NB4 (cell line): ENCODE measurements around the gene MIA3.

Experiments used
- DNase-seq: peaks from one replicate; pipeline ENCODE4 v3.0.0; 2010; ENCODE audit warnings: low read depth
- H3K4me3 ChIP-seq: one replicate; pipeline ENCODE4 v1.5.1; 2011; ENCODE audit warnings: mild to moderate bottlenecking, low read depth, low read length, moderate library complexity
- MYC ChIP-seq: IDR thresholded peaks from 2 replicates; pipeline ENCODE4 v1.6.1; 2011; ENCODE audit warnings: low read depth, low read length
- POLR2A ChIP-seq: IDR thresholded peaks from 2 replicates; pipeline ENCODE4 v1.6.1; 2011; ENCODE audit warnings: mild to moderate bottlenecking; ENCODE audit not compliant: insufficient read length; ENCODE audit errors: extremely low read depth
- TF ChIP-seq, protein P1 (sequence below): IDR thresholded peaks from one replicate; pipeline ENCODE4 v1.5.1; 2012; ENCODE audit warnings: low read depth, low read length
- TF ChIP-seq, protein P2 (sequence below): IDR thresholded peaks from 2 replicates; pipeline ENCODE4 v1.6.1; 2011; ENCODE audit warnings: low read depth, low read length

MIA3 gene

DNA sequence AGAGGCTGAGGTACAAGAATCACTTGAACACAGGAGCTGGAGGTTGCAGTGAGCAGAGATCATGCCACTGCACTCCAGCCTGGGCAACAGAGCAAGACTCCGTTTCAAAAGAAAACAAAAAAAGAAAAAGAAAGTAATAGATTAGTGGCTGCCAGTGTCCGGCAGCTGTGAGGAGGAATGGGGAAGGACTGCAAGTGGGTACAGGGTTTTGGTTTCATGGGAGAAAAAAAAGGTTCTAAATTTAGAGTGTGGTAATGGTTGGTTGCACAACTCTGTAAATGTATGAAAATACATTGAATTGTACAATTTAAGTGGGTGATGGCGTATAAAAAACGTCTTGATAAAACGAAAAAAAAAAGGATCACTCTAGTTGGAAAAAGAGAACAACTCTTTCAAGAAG is 34.8 kb upstream of the MIA3 start:
- peak; percentile 54 for DNase-seq
- H3K4me3 ChIP-seq = no peak overlapping the region
- TF ChIP-seq, protein P1, sequence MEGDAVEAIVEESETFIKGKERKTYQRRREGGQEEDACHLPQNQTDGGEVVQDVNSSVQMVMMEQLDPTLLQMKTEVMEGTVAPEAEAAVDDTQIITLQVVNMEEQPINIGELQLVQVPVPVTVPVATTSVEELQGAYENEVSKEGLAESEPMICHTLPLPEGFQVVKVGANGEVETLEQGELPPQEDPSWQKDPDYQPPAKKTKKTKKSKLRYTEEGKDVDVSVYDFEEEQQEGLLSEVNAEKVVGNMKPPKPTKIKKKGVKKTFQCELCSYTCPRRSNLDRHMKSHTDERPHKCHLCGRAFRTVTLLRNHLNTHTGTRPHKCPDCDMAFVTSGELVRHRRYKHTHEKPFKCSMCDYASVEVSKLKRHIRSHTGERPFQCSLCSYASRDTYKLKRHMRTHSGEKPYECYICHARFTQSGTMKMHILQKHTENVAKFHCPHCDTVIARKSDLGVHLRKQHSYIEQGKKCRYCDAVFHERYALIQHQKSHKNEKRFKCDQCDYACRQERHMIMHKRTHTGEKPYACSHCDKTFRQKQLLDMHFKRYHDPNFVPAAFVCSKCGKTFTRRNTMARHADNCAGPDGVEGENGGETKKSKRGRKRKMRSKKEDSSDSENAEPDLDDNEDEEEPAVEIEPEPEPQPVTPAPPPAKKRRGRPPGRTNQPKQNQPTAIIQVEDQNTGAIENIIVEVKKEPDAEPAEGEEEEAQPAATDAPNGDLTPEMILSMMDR = no peak
- no peak for TF ChIP-seq POLR2A
- TF ChIP-seq, protein P2, sequence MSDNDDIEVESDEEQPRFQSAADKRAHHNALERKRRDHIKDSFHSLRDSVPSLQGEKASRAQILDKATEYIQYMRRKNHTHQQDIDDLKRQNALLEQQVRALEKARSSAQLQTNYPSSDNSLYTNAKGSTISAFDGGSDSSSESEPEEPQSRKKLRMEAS = no peak
- no peak for TF ChIP-seq MYC

DNA sequence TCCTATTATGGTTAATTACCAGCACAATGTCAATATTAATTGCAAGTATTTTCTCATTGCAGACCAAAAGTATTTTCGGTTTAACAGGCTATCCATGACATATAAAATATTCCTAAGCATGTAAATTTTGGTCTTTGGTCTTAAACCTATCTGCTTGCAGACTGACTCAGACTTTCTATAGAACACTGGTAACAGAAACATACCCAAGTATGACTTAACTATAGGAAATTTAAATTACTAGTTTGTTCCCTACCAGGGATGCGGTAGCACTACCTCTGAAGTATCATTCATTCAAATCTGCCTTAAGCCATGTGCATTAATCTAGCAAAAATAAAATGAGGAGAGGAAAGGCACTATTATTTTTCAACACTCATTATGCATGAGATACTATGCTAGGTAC is 31.1 kb upstream of the MIA3 start:
- TF ChIP-seq MYC (no peak), POLR2A (no peak)
- TF ChIP-seq, protein P2 = no peak
- DNase-seq = no peak
- no peak overlapping the region for H3K4me3 ChIP-seq

DNA sequence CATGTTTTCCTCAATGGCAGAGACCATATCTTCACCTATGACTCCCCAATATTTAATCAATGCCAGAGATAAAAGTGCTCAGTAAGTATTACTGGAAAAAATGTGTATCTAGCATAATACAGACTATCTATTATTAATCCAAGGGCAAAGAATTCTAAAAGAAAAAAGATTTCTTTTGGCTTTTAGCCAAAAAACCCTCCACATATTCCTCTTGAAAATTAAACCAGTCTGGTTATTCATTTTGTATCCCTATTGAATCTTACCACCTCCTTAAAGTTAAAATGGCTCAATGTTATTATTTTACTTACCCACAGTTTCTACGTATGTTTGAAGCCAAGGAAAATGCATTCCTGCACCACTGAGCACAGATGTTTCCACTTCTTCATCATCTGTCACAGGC is 29.8 kb upstream of the MIA3 start:
- TF ChIP-seq POLR2A = no peak
- TF ChIP-seq MYC = no peak
- TF ChIP-seq, protein P2 = no peak
- TF ChIP-seq, protein P1 = no peak
- H3K4me3 ChIP-seq = peak overlapping the region; percentile 89
- no peak for DNase-seq

DNA sequence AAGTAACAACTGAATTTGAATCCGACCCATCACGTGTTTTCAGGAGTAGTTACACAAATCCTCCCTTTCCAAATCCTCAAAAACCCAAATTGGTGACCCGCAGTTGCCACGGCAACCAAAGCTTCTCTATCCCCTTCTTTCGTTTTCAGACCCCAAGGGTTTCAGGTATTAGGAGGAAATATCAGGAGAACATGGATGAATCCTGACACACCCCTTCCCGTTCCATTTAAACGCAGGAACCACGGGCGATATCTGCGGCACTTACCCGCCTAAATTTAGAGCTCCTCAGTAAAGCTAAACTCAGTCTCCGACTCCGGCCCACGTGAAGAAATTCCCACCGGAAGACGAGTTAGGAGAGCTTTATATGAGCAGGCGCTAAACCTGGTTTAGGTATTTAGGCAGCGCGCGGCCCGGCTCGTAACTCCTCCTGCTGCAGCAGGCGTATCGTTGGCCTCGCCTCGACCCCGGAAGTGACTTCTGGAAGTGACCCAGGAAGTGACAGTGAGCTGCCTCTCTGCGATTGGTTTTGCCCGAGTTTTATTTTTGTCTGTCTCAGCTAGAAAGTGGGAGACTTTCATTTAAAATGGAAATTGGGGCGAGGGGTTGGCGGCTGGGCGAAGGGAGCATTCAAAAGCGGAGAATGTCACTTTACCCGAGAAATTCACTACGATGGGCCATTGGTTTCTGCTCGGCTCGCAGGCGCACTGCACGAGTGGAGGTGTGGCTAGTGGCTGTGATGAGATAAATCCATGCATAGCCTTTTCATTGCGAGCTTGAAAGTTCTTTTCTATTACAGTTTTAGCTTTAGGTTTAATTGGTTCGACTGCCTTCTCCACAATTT is 28.2 kb upstream of the MIA3 start, which contains the start of gene TAF1A:
Gene TAF1A, minus strand, starts transcription at position 472 of the 841 bp plus-strand sequence.
- H3K4me3 ChIP-seq = peak within 1 kb of the TSS; percentile 89
- peak; percentile 88 for DNase-seq
- TF ChIP-seq, protein P2 = 0 out of 2 replicates have a peak, but pooled peaks have one; percentile 19
- TF ChIP-seq POLR2A (peak; percentile 37), MYC (peak; percentile 44)
- TF ChIP-seq, protein P1 = no peak

DNA sequence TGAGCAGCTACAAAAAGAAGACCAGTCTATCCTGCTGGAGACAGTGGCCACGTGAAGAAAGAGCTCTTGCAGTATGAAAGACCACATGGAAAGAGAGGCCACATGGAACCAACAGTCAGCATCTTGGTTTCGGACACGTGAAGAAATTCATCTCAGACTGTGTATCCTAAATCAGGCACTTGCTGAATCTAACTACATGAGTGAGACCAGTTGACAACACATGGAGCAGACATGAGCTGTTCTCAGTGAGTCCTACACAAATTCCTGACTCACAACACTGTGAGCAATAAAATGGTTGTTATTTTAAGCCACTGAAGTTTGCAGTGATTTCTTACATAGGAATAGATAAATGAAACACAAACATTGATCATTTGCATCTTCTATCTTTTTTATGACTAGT is 25.7 kb upstream of the MIA3 start:
- no peak overlapping the region for H3K4me3 ChIP-seq
- DNase-seq = no peak
- TF ChIP-seq, protein P2 = no peak
- TF ChIP-seq MYC (no peak), POLR2A (no peak)
- TF ChIP-seq, protein P1 = no peak

DNA sequence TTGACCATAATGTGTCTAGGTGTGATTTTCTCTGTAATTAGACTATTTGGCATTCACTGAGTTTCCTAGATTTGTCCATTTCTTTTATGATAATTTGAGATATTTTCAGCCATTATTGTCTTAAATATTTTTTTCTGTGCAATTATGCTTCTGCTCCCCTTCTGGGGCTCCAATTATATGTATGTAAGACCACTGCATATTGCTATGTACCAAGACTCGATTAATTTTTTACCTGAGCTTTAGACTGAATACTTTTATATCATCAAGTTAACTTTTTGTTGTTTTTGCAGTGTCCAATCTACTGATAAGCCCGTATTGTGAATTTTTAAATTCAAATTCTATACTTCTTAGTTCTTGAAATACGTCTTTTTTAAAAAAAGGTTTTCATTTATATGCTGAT is 23.1 kb upstream of the MIA3 start:
- DNase-seq = no peak
- H3K4me3 ChIP-seq = no peak overlapping the region
- TF ChIP-seq, protein P1 = no peak
- TF ChIP-seq MYC = no peak
- TF ChIP-seq, protein P2 = no peak
